H1 (cell line): ENCODE data around the gene COL16A1.

Experiments
- CTCF ChIP-seq, 3 experiments: IDR thresholded peaks; 1 replicate in 2 of 3; 2 replicates in 1 of 3; pipeline versions ENCODE4 v1.5.1 to v1.6.1; 2011; ENCODE audit warnings: low read length in 3 of 3, mild to moderate bottlenecking in 3 of 3, inconsistent platforms in 2 of 3, low read depth in 1 of 3, moderate library complexity in 1 of 3; ENCODE audit not compliant: insufficient read depth in 1 of 3; ENCODE audit errors: control extremely low read depth in 1 of 3
- MAFK ChIP-seq: IDR thresholded peaks from 2 replicates; pipeline ENCODE4 v1.6.1; 2012; ENCODE audit warnings: low read depth, mild to moderate bottlenecking, improper control_type of control experiment, low read length
- POLR2A ChIP-seq, 2 experiments: IDR thresholded peaks; 1 replicate in 1 of 2; 2 replicates in 1 of 2; pipeline ENCODE4 v1.6.1; 2011; ENCODE audit warnings: low read depth in 2 of 2, low read length in 2 of 2, mild to moderate bottlenecking in 2 of 2; ENCODE audit errors: control extremely low read depth in 1 of 2
- SRF ChIP-seq: IDR thresholded peaks from 2 replicates; pipeline ENCODE4 v1.6.1; 2011; ENCODE audit warnings: mild to moderate bottlenecking, low read depth, low read length, moderate library complexity
- SUZ12 ChIP-seq: fragments of 200-600 bp; sonication (generic); IDR thresholded peaks from 2 replicates; pipeline ENCODE4 v1.6.1; 2012; ENCODE audit warnings: mild to moderate bottlenecking, inconsistent platforms, low read length, moderate library complexity, mixed read lengths
- TF ChIP-seq, protein P1 (sequence below): IDR thresholded peaks from 2 replicates; pipeline ENCODE4 v1.6.1; 2011; ENCODE audit warnings: low read depth, mild to moderate bottlenecking, low read length; ENCODE audit not compliant: insufficient read depth

- no peak for TF ChIP-seq MAFK
- TF ChIP-seq, protein P1, sequence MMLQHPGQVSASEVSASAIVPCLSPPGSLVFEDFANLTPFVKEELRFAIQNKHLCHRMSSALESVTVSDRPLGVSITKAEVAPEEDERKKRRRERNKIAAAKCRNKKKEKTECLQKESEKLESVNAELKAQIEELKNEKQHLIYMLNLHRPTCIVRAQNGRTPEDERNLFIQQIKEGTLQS, result no peak
- TF ChIP-seq POLR2A (IDR thresholded peaks at IDR 0.05; ENCODE audit: control extremely low read depth in 1 of 2, low read depth in 2 of 2, low read length in 2 of 2), result no peak
- no peak for TF ChIP-seq CTCF (IDR thresholded peaks at IDR 0.05; ENCODE audit: control extremely low read depth in 1 of 3, insufficient read depth in 1 of 3, low read depth in 1 of 3, low read length in 3 of 3)
- no peak for TF ChIP-seq SRF
- TF ChIP-seq SUZ12, result no peak
Observed at GRCh38 chr1:31715873-31716220, 12.0 kb upstream of the COL16A1 start.
